ENCODE measurements around the gene CLEC3B.

The CLEC3B gene

GRCh38 chr3:45029661-45030060 lies 3.6 kb downstream of the CLEC3B start:
- H3K9ac ChIP-seq (ENCODE audit: low read length in 5 of 5), result peak overlapping the region in 2 of 5 donors; percentile 20 to 53
- peak overlapping the region in 4 of 5 donors; percentile 46 to 90 (median 62) for H3K4me3 ChIP-seq (ENCODE audit: low read depth in 1 of 5, low read length in 5 of 5)
- peaks cover 18 to 78% (median 71%) of the 10 kb centered on the region in 5 donors for H3K4me1 ChIP-seq (ENCODE audit: control insufficient read depth in 5 of 5, insufficient read depth in 5 of 5, low read length in 5 of 5)
- no peaks in the 10 kb centered on the region for H3K27me3 ChIP-seq (ENCODE audit: control insufficient read depth in 5 of 5, insufficient read depth in 4 of 5, low read length in 5 of 5)
- peaks cover 7 to 50% (median 44%) of the 10 kb centered on the region in 5 donors for H3K36me3 ChIP-seq (ENCODE audit: control insufficient read depth in 5 of 5, insufficient read depth in 5 of 5, low read length in 5 of 5)
- peak overlapping the region; percentile 93 for H3K27ac ChIP-seq (ENCODE audit: low read depth, low read length)
- no peaks in the 10 kb centered on the region for H3K9me3 ChIP-seq (ENCODE audit: control insufficient read depth in 5 of 5, low read length in 5 of 5)

- Histone ChIP-seq H3K27ac (ENCODE audit: low read depth, low read length) (no peak overlapping the region), H3K36me3 (ENCODE audit: control insufficient read depth in 5 of 5, insufficient read depth in 5 of 5, low read length in 5 of 5) (peaks cover 7 to 67% (median 50%) of the 10 kb centered on the region in 5 donors), H3K4me3 (ENCODE audit: low read depth in 1 of 5, low read length in 5 of 5) (no peak overlapping the region), H3K27me3 (ENCODE audit: control insufficient read depth in 5 of 5, insufficient read depth in 4 of 5, low read length in 5 of 5) (no peaks in the 10 kb centered on the region), H3K9me3 (ENCODE audit: control insufficient read depth in 5 of 5, low read length in 5 of 5) (no peaks in the 10 kb centered on the region), H3K4me1 (ENCODE audit: control insufficient read depth in 5 of 5, insufficient read depth in 5 of 5, low read length in 5 of 5) (peaks cover 20 to 77% (median 68%) of the 10 kb centered on the region in 5 donors), H3K9ac (ENCODE audit: low read length in 5 of 5) (no peak overlapping the region)
These were observed 5.4 kb downstream of the CLEC3B start for GRCh38 chr3:45031531-45031930.

- H3K9ac ChIP-seq (ENCODE audit: low read length in 5 of 5), result no peak overlapping the region
- H3K36me3 ChIP-seq (ENCODE audit: control insufficient read depth in 5 of 5, insufficient read depth in 5 of 5, low read length in 5 of 5), result peaks cover 7 to 71% (median 54%) of the 10 kb centered on the region in 5 donors
- no peaks in the 10 kb centered on the region for H3K27me3 ChIP-seq (ENCODE audit: control insufficient read depth in 5 of 5, insufficient read depth in 4 of 5, low read length in 5 of 5)
- no peak overlapping the region for H3K27ac ChIP-seq (ENCODE audit: low read depth, low read length)
- no peaks in the 10 kb centered on the region for H3K9me3 ChIP-seq (ENCODE audit: control insufficient read depth in 5 of 5, low read length in 5 of 5)
- H3K4me1 ChIP-seq (ENCODE audit: control insufficient read depth in 5 of 5, insufficient read depth in 5 of 5, low read length in 5 of 5), result peaks cover 20 to 77% (median 66%) of the 10 kb centered on the region in 5 donors
- H3K4me3 ChIP-seq (ENCODE audit: low read depth in 1 of 5, low read length in 5 of 5), result no peak overlapping the region
These were observed 6.0 kb downstream of the CLEC3B start for GRCh38 chr3:45032113-45032512.

- Histone ChIP-seq H3K27ac (ENCODE audit: low read depth, low read length) (peak overlapping the region; percentile 23), H3K4me1 (ENCODE audit: control insufficient read depth in 5 of 5, insufficient read depth in 5 of 5, low read length in 5 of 5) (peaks cover 21 to 64% (median 49%) of the 10 kb centered on the region in 5 donors), H3K36me3 (ENCODE audit: control insufficient read depth in 5 of 5, insufficient read depth in 5 of 5, low read length in 5 of 5) (peaks cover 7 to 76% (median 56%) of the 10 kb centered on the region in 5 donors), H3K4me3 (ENCODE audit: low read depth in 1 of 5, low read length in 5 of 5) (no peak overlapping the region), H3K9ac (ENCODE audit: low read length in 5 of 5) (no peak overlapping the region), H3K9me3 (ENCODE audit: control insufficient read depth in 5 of 5, low read length in 5 of 5) (no peaks in the 10 kb centered on the region), H3K27me3 (ENCODE audit: control insufficient read depth in 5 of 5, insufficient read depth in 4 of 5, low read length in 5 of 5) (no peaks in the 10 kb centered on the region)
These were observed 7.7 kb downstream of the CLEC3B start for GRCh38 chr3:45033791-45034190.

GRCh38 chr3:45034612-45035252 lies 8.6 kb downstream of the CLEC3B start:
- Histone ChIP-seq H3K4me1 (ENCODE audit: control insufficient read depth in 5 of 5, insufficient read depth in 5 of 5, low read length in 5 of 5) (peaks cover 15 to 54% (median 40%) of the 10 kb centered on the region in 5 donors), H3K36me3 (ENCODE audit: control insufficient read depth in 5 of 5, insufficient read depth in 5 of 5, low read length in 5 of 5) (peaks cover 7 to 84% (median 52%) of the 10 kb centered on the region in 5 donors), H3K9me3 (ENCODE audit: control insufficient read depth in 5 of 5, low read length in 5 of 5) (no peaks in the 10 kb centered on the region), H3K9ac (ENCODE audit: low read length in 5 of 5) (peak overlapping the region in 1 of 5 donors; percentile 50), H3K27me3 (ENCODE audit: control insufficient read depth in 5 of 5, insufficient read depth in 4 of 5, low read length in 5 of 5) (no peaks in the 10 kb centered on the region), H3K27ac (ENCODE audit: low read depth, low read length) (peak overlapping the region; percentile 30), H3K4me3 (ENCODE audit: low read depth in 1 of 5, low read length in 5 of 5) (peak overlapping the region in 2 of 5 donors; percentile 13 to 46)

DNA sequence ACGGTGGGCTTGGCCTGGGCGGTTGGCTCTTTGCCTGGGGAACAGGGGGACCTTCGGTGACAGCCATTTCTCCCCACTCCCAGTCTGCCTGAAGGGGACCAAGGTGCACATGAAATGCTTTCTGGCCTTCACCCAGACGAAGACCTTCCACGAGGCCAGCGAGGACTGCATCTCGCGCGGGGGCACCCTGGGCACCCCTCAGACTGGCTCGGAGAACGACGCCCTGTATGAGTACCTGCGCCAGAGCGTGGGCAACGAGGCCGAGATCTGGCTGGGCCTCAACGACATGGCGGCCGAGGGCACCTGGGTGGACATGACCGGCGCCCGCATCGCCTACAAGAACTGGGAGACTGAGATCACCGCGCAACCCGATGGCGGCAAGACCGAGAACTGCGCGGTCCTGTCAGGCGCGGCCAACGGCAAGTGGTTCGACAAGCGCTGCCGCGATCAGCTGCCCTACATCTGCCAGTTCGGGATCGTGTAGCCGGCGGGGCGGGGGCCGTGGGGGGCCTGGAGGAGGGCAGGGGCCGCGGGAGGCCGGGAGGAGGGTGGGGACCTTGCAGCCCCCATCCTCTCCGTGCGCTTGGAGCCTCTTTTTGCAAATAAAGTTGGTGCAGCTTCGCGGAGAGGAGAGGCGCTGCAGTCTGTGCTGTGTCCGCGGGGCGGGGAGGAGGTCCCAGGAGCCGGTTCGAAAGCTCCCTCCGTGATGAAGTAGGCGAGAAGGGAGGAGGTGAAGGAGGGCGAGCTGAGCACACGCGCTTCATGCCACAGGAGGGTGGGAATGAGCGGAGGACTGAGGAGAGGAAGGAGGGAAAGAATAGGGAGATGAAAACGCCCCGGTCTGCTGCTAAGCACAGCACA lies 9.6 kb downstream of the CLEC3B start:
- H3K36me3 ChIP-seq (ENCODE audit: control insufficient read depth in 5 of 5, insufficient read depth in 5 of 5, low read length in 5 of 5), result peaks cover 7 to 75% (median 46%) of the 10 kb centered on the region in 5 donors
- H3K9me3 ChIP-seq (ENCODE audit: control insufficient read depth in 5 of 5, low read length in 5 of 5), result no peaks in the 10 kb centered on the region
- peak overlapping the region in 1 of 5 donors; percentile 50 for H3K9ac ChIP-seq (ENCODE audit: low read length in 5 of 5)
- H3K4me1 ChIP-seq (ENCODE audit: control insufficient read depth in 5 of 5, insufficient read depth in 5 of 5, low read length in 5 of 5), result peaks cover 12 to 45% (median 34%) of the 10 kb centered on the region in 5 donors
- H3K27me3 ChIP-seq (ENCODE audit: control insufficient read depth in 5 of 5, insufficient read depth in 4 of 5, low read length in 5 of 5), result no peaks in the 10 kb centered on the region
- peak overlapping the region in 3 of 5 donors; percentile 13 to 46 (median 30) for H3K4me3 ChIP-seq (ENCODE audit: low read depth in 1 of 5, low read length in 5 of 5)
- peak overlapping the region; percentile 37 for H3K27ac ChIP-seq (ENCODE audit: low read depth, low read length)

DNA sequence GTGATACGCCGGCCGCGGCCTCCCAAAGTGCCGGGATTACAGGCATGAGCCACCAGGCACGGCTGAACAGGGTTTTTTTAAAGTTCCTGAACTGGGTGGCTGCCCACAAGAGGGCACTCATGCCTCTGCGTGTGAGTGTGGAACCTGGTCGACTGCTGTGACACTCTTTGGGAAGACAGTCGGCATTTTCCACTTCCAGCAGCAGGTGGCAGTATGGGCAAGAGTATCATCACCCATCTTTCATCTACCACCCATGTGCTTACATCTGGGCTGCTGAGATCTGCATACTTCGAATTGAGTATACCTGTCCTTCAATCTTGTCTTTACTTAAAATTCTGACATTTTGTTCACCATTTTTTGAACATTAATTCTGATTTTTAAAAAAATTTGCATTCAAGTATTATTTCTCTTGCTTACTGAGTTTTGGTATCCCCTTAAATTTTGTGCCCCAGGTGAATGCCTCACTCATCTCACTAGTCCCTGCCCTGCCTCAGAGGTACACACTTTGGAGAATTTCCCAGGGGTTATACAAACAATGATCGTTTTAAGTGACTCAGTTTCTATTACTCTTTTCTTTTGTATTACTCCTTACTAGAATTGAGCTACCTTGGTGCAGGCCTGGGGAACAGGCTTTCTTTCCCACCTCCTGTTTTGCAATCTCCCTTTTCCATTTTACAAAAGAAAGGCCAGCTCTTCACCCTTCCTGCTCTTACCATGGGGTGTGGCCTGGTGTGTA lies 11.8 kb downstream of the CLEC3B start:
- peaks cover 0 to 53% (median 26%) of the 10 kb centered on the region in 5 donors for H3K36me3 ChIP-seq (ENCODE audit: control insufficient read depth in 5 of 5, insufficient read depth in 5 of 5, low read length in 5 of 5)
- no peak overlapping the region for H3K4me3 ChIP-seq (ENCODE audit: low read depth in 1 of 5, low read length in 5 of 5)
- no peak overlapping the region for H3K27ac ChIP-seq (ENCODE audit: low read depth, low read length)
- no peaks in the 10 kb centered on the region for H3K27me3 ChIP-seq (ENCODE audit: control insufficient read depth in 5 of 5, insufficient read depth in 4 of 5, low read length in 5 of 5)
- H3K9me3 ChIP-seq (ENCODE audit: control insufficient read depth in 5 of 5, low read length in 5 of 5), result no peaks in the 10 kb centered on the region
- H3K9ac ChIP-seq (ENCODE audit: low read length in 5 of 5), result no peak overlapping the region
- H3K4me1 ChIP-seq (ENCODE audit: control insufficient read depth in 5 of 5, insufficient read depth in 5 of 5, low read length in 5 of 5), result peaks cover 15 to 55% (median 46%) of the 10 kb centered on the region in 5 donors

DNA sequence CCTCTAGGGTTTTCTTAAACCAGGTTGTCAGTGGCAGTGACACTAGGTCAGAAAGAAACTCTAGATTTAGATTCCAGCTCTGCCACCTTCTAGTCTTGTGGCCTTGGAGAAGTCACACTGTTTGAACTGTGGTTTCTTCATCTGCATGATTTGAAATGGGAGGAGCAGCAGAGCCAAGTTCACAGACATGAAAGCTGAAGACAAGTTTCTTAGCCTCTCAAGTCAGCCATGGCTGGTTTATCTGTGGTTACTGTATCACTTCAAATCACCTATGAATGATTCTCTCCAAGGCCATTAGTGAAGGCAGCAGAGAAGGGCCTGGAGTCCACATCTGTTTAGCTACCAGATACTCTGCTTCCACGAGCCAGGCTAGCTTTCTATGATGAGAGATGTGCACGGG lies 15.6 kb downstream of the CLEC3B start:
- H3K9ac ChIP-seq (ENCODE audit: low read length in 5 of 5), result peak overlapping the region in 1 of 5 donors; percentile 37
- H3K36me3 ChIP-seq (ENCODE audit: control insufficient read depth in 5 of 5, insufficient read depth in 5 of 5, low read length in 5 of 5), result peaks cover 0 to 18% (median 4%) of the 10 kb centered on the region in 5 donors
- no peak overlapping the region for H3K4me3 ChIP-seq (ENCODE audit: low read depth in 1 of 5, low read length in 5 of 5)
- peak overlapping the region; percentile 35 for H3K27ac ChIP-seq (ENCODE audit: low read depth, low read length)
- no peaks in the 10 kb centered on the region for H3K27me3 ChIP-seq (ENCODE audit: control insufficient read depth in 5 of 5, insufficient read depth in 4 of 5, low read length in 5 of 5)
- peaks cover 4 to 24% (median 21%) of the 10 kb centered on the region in 5 donors for H3K4me1 ChIP-seq (ENCODE audit: control insufficient read depth in 5 of 5, insufficient read depth in 5 of 5, low read length in 5 of 5)
- H3K9me3 ChIP-seq (ENCODE audit: control insufficient read depth in 5 of 5, low read length in 5 of 5), result no peaks in the 10 kb centered on the region

DNA sequence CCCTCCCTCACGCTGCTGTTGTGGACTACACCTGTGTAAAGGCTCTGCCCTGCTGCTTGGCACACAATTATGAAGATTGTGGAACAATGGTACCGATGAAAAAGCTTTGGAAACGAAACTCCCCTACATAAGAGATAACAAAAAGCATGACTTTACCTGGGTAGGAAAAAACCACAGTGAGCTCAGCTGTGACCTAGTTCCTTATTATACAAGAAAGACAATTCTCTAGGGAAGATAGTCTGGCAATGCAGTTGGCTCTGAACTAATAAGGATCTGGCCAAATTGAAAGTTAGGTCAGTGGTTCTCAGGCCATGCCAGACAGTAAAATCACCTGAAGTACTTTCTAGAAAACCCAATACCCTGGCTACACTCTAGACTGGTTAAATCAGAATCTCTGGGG lies 16.1 kb downstream of the CLEC3B start:
- no peaks in the 10 kb centered on the region for H3K27me3 ChIP-seq (ENCODE audit: control insufficient read depth in 5 of 5, insufficient read depth in 4 of 5, low read length in 5 of 5)
- H3K27ac ChIP-seq (ENCODE audit: low read depth, low read length), result peak overlapping the region; percentile 35
- H3K4me1 ChIP-seq (ENCODE audit: control insufficient read depth in 5 of 5, insufficient read depth in 5 of 5, low read length in 5 of 5), result peaks cover 4 to 23% (median 19%) of the 10 kb centered on the region in 5 donors
- H3K9ac ChIP-seq (ENCODE audit: low read length in 5 of 5), result peak overlapping the region in 1 of 5 donors; percentile 37
- H3K9me3 ChIP-seq (ENCODE audit: control insufficient read depth in 5 of 5, low read length in 5 of 5), result no peaks in the 10 kb centered on the region
- no peak overlapping the region for H3K4me3 ChIP-seq (ENCODE audit: low read depth in 1 of 5, low read length in 5 of 5)
- peaks cover 0 to 15% (median 2%) of the 10 kb centered on the region in 5 donors for H3K36me3 ChIP-seq (ENCODE audit: control insufficient read depth in 5 of 5, insufficient read depth in 5 of 5, low read length in 5 of 5)
